HepG2 (cell line): Measurements from ENCODE around the gene C2CD3.

Experiments used
- ARID5B ChIP-seq: IDR thresholded peaks from 2 replicates; pipeline ENCODE4 v1.4.0; 2020; ENCODE audit warnings: mild to moderate bottlenecking, missing genetic modification reagents
- CAMTA2 ChIP-seq: sonication (generic); formaldehyde crosslinking; IDR thresholded peaks from 2 replicates; pipeline ENCODE4 v1.4.0; 2020; ENCODE audit warnings: mild to moderate bottlenecking, missing genetic modification reagents, borderline replicate concordance
- CTCF ChIP-seq: sonication (generic); formaldehyde crosslinking; IDR thresholded peaks from 2 replicates; pipeline ENCODE4 v1.5.0; 2020; ENCODE audit warnings: mild to moderate bottlenecking, missing genetic modification reagents, moderate library complexity
- GABPB1 ChIP-seq: IDR thresholded peaks from 2 replicates; pipeline ENCODE4 v1.6.1; 2016; ENCODE audit warnings: mild to moderate bottlenecking, missing genetic modification reagents, moderate library complexity, missing compliant biosample characterization
- IRF2 ChIP-seq: IDR thresholded peaks from 2 replicates; pipeline ENCODE4 v1.6.1; 2018; ENCODE audit warnings: missing genetic modification reagents, missing compliant biosample characterization
- NR0B2 ChIP-seq: sonication (generic); formaldehyde crosslinking; IDR thresholded peaks from 2 replicates; pipeline ENCODE4 v1.4.0; 2020; ENCODE audit warnings: mild to moderate bottlenecking, missing genetic modification reagents
- NR2F1 ChIP-seq, 2 experiments: fragments of 450-650 bp in 1 of 2; formaldehyde crosslinking in 1 of 2; IDR thresholded peaks; 2 replicates each; pipeline versions ENCODE4 v1.5.0 to v1.6.1; 2016 to 2020; ENCODE audit warnings: mild to moderate bottlenecking in 1 of 2, missing compliant biosample characterization in 1 of 2, missing genetic modification reagents in 1 of 2, moderate library complexity in 1 of 2
- POLR2AphosphoS5 ChIP-seq: IDR thresholded peaks from 2 replicates; pipeline ENCODE4 v1.6.1; 2012; ENCODE audit warnings: low read depth, low read length
- ZBTB7A ChIP-seq: sonication (generic); formaldehyde crosslinking; IDR thresholded peaks from 2 replicates; pipeline ENCODE4 v1.8.0; 2022; ENCODE audit warnings: mild to moderate bottlenecking, missing genetic modification reagents
- ZNF124 ChIP-seq: sonication (generic); formaldehyde crosslinking; IDR thresholded peaks from 2 replicates; pipeline ENCODE4 v1.4.0; 2020; ENCODE audit warnings: missing genetic modification reagents

GRCh38 chr11:73972620-73973449 is 198.0 kb downstream of the C2CD3 start:
- TF ChIP-seq CTCF (CRISPR knock-in tag) (no peak), ZBTB7A (no peak), POLR2AphosphoS5 (no peak), GABPB1 (no peak), CAMTA2 (no peak), IRF2 (CRISPR knock-in tag) (no peak), NR0B2 (CRISPR knock-in tag) (no peak), ARID5B (CRISPR knock-in tag) (no peak), ZNF124 (CRISPR knock-in tag) (no peak), NR2F1 (CRISPR knock-in tag; IDR thresholded peaks at IDR 0.05) (no peak)
